NT2/D1 (cell line): ENCODE measurements around the gene CD163.

Experiments
- SUZ12 ChIP-seq: IDR thresholded peaks from 2 replicates; pipeline ENCODE4 v1.6.1; 2011; ENCODE audit not compliant: insufficient read length, insufficient read depth; ENCODE audit errors: extremely low read depth
- ZNF274 ChIP-seq: IDR thresholded peaks from 2 replicates; pipeline ENCODE4 v1.6.1; 2011; ENCODE audit warnings: mild to moderate bottlenecking, low read depth, low read length

DNA sequence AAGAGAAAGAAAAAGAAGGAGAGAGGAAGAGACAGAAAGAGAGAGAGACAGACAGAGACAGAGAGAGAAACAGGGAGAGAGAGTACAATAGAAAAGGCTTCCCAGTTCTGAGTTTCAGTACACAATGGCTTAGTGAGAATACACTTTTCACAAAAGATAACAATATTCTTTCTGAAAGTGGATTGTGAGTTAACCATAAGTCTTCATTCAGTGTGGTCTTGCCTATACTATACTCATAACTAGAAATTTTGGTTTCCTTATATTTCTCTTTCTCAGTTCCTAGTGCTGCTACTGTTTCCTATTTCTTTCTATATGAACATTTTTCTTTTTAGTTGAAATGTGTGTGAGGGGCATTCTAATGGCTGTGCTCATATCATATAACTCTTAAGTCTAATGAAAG lies 68.9 kb downstream of the CD163 start:
- no peak for TF ChIP-seq SUZ12
- TF ChIP-seq ZNF274, result no peak
